ACHN (cell line): Measurements from ENCODE around the gene ASXL2.
"Not testable (repeated sequence)": the region's sequence is repeated elsewhere in the genome, so short reads cannot be mapped to it uniquely, and the experiment has no call there.

Experiments used
- DNase-seq: peaks from one replicate; pipeline ENCODE4 v3.0.0-alpha.2; 2015
- in situ Hi-C: cut with HindIII; loops from 2 replicates; pipeline ENCODE4 v1.10.0; 2017; ENCODE audit warnings: low sequenced_read_pairs, low pct_ligation_motif_present, low pct_unique_long_range_greater_than_20kb

Gene ASXL2

GRCh38 chr2:25895610-25896009 is 17.3 kb upstream of the ASXL2 start:
- in situ Hi-C loops = no loop called here
- DNase-seq = no peak

DNA sequence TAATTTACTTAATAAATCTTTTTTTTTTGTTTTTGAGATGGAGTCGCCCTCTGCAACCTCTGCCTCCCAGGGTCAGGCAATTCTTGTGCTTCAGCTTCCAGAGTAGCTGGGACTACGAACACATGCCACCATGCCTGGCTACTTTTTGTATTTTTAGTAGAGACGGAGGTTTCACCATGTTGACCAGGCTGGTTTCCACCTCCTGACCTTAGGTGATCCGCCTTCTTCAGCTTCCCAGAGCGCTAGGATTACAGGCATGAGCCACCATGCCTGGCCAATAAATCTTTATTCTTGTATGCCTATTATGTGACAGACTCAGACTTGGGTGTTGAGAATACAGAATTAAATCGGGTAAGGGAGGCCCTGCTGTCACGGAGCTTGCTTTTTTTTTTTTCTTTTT is 16.7 kb upstream of the ASXL2 start:
- in situ Hi-C loops = no loop called here
- DNase-seq = no peak

DNA sequence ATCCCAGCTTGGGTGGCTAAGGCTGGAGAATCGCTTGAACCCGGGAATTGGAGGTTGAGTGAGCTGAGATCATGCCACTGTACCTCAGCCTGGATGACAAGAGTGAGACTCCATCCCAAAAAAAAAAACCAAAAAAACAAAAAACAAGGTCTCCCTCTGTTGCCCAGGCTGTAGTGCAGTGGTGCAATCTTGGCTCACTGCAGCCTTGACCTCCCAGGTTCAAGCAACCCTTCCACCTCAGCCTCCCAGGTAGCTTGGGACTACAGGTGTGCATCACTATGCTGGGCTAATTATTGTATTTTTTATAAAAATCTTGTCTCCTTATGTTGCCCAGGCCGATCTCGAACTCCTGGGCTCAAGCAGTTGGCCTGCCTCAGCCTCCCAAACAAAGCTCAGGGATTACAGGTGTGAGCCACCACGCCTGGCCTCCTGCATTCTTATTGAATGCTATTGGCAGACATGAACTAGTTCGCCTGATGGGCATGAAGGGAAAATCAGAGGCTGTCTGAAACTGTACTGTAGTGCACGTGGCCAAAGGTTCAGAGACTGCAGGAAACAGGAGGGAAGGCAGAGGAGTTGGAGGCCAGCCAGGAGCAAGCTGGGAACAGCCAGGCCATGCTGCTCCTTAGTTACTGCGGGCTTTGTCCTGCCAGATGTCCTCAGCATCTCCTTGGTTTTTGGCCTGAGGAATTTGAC is 16.0 kb upstream of the ASXL2 start:
- in situ Hi-C loops = no loop called here
- no peak for DNase-seq

DNA sequence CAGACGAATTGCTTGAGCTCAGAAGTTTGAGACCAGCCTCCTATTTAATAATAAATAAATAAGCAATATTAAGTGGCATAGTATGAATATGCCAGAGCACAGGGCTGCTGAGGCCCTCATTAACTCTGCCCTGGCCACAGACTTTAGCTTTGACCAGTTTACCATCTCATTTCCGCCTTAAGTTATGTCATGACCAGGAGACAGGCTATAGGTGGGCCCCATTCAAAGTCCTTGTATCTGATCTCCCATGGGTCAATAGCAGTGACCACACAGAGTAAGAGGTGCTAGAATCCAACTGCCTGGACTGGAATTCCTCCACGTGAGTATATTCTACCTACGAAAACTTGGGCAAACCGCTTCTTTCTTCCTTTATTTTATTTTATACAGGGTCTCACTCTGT is 13.4 kb upstream of the ASXL2 start:
- DNase-seq = no peak
- in situ Hi-C loops = no loop called here

DNA sequence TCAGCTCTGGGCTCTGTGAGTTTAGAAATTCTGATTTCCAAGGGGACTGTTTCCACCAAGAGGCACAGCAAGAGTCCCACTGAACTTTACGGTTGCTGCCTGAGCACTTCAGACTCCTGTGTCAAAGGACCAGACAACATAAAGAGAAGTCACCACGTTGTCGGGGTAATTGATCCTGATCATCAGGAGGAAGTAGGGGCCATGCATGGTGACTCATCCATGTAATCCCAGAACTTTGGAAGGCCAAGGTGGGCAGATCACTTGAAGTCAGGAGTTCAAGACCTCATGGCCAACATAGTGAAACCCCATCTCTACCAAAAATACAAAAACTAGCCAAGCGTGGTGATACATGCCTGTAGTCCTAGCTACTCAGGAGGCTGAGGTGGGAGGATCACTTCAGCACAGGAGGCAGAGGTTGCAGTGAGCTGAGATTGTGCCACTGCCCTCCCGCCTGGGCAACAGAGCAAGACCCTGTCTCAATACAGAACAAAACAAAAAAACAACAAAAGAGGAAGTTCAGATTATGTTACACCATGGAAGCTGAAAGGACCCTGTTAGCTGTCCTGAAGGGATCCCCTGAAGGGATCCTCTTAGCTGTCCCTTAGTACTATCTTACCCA is 9.4 kb upstream of the ASXL2 start:
- in situ Hi-C loops = no loop called here
- no peak for DNase-seq

DNA sequence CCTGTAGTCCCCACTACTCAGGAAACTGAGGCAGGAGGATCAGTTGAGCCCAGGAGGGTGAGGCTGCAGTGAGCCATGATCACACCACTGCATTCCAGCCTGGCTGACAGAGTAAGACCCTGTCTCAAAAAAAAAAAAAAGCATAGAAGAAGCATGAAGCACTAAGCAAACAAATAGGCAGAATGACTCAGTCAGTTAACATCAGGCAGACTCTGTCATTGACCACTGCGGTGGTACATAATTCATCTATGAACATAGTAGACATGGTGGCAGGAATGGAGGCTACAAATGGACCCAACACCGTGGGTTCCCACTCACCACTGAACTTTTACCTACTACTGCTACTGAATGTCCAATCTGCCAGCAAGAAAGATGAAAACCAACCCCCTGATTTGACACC is 7.6 kb upstream of the ASXL2 start:
- in situ Hi-C loops = no loop called here

GRCh38 chr2:25881764-25882163 is 3.5 kb upstream of the ASXL2 start:
- in situ Hi-C loops = no loop called here
- no peak for DNase-seq

More for the DNA sequence above, 7.6 kb upstream of the ASXL2 start:
- peak; percentile 75 for DNase-seq

- in situ Hi-C loops = no loop called here
- DNase-seq = peak; percentile 69
Measured at GRCh38 chr2:25879133-25879730, 945 bp upstream of the ASXL2 start.

GRCh38 chr2:25877431-25878360 is 591 bp downstream of the ASXL2 start:
- peak; percentile 74 for DNase-seq
- in situ Hi-C loops = no loop called here

GRCh38 chr2:25872134-25872533 is 6.2 kb downstream of the ASXL2 start:
- in situ Hi-C loops = no loop called here
- no peak for DNase-seq

DNA sequence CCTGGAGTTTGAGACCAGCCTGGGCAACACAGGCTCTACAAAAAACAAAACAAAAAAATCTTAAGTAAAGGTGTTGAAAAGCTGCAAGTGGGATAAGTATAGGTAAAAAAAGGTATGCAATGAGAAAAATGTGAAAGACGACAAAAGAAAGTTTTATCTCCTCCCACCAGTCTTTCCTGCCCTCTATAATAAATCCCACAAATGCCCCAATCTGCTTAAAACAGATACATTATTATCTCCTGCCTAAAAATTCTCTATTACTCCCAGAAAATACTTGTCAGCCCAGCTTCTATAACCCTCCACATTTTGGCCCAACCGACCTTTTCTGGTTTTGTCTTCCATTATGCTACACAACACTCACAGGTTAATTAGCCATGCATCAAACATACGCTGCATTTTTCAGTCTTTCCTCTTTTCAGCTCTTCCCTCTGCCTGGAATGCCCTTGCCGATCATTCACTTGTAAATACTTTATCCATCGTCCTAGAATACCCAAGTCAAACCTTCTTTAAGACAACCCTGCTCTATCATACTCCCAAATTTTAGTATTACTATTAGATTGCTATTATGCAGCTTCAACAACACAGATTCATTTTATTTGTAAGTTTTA is 10.8 kb downstream of the ASXL2 start:
- in situ Hi-C loops = no loop called here
- no peak for DNase-seq

- no peak for DNase-seq
- in situ Hi-C loops = no loop called here
Measured at GRCh38 chr2:25856377-25856776, 21.9 kb downstream of the ASXL2 start.

- in situ Hi-C loops = no loop called here
- DNase-seq = no peak
Measured at GRCh38 chr2:25855065-25855464, 23.2 kb downstream of the ASXL2 start.

DNA sequence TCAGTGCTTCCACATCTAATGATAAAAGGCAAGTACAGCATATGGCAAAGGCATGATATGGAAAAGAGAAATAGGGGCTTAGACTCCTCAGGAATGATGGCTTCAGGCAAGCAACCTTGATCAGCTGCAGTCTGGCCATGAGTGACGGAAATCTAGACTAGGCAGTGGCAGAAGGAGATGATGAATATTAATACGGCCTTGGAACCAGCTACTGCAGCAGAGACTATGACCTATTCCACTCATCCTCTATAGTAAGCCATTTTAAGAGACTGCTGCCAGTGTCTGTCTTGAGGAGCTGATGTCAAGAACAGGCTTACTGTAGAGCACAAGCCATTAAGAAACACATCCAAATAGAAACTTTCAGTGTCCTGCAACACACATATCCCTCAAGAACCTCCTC is 23.7 kb downstream of the ASXL2 start:
- no peak for DNase-seq
- in situ Hi-C loops = no loop called here

DNA sequence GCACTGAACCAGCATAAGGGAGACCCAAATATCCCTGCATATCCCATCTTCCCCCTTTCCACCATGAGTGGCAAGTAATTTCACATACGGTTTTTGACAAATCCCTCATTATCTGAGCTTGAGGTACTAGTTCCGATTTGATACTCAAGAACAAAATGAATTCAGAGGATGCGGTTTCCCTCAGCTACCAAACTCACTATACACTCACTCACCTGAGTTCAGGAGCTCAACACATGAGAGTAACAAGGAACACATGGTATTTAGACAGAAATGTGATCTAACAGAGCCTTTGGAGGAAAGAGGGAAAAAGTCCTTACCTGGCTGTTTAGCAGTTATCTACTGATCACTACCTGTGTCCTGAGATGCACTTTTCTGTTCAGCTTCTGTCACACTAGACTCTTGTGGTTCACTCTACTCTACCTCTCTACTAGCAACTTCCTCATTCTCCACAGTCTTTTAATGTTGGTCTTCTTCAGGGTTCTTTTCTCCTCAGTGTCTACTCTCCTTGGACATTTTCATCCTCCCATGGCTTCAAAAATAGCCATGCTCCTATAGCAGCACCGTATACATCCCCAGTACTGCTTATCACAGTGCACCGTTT is 25.1 kb downstream of the ASXL2 start:
- no peak for DNase-seq
- in situ Hi-C loops = no loop called here

GRCh38 chr2:25851740-25852503 is 26.4 kb downstream of the ASXL2 start:
- peak; percentile 85 for DNase-seq
- in situ Hi-C loops = no loop called here

- DNase-seq, in situ Hi-C loops: not testable (repeated sequence)
Measured at GRCh38 chr2:25850400-25850799, 27.9 kb downstream of the ASXL2 start.

- DNase-seq, in situ Hi-C loops: not testable (repeated sequence)
Measured at GRCh38 chr2:25849350-25849749, 28.9 kb downstream of the ASXL2 start.
